Mammary epithelial cell (primary cell): ENCODE measurements around the gene HOXA3.

ENCODE experiments used
- EZH2 ChIP-seq: IDR thresholded peaks from 2 replicates; pipeline ENCODE4 v1.6.1; 2012; ENCODE audit warnings: low read length, inconsistent platforms, borderline replicate concordance
- TF ChIP-seq, protein P1 (sequence below), 2 donors: IDR thresholded peaks in 1 of 2; conservative IDR thresholded peaks in 1 of 2; 2 replicates each; pipeline ENCODE4 v1.5.1; 2011 to 2012; ENCODE audit warnings: inconsistent platforms in 2 of 2, low read length in 2 of 2, mild to moderate bottlenecking in 2 of 2, control low read depth in 1 of 2, low read depth in 1 of 2; ENCODE audit not compliant: insufficient read depth in 1 of 2; ENCODE audit errors: extremely low read depth in 1 of 2

DNA sequence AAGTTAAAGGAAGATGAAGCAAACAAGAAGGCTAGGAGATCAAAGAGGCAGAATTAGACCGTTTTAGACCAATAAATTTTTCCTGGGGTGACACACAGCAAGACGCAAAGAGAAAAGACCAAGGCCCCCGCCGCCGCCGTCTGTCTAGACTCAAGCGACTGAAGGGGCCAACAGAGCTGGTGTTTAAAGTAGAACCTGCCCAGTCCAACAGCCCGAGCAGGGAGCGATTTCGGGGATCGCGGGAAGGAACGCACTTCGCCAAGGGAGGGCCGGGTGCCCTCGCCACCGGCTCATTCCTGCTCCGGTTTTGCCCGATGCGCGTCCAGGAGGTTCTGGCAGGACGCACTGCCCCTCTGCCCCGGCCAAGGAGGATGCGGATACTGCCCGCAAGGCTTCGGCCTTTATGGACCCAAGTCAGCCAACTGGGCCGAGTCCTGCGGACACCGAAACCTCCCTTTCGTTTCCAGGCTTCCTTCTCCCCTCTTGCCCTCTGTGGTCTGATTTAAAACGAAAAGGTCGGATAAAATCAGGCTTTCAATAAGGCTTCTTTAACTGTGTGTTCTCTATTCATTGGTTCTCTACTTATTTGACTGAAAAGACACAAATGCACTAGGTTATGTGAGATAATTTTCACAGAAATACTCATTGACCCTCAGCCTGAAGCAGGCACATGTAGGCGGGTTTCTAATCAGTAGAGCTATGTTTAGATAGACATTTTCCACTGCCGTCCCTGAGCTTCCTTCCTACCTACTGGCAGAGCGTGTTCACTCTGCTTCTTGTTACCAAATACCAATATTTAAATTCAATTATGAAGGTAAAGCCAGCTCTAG, 6.3 kb upstream of the HOXA3 start:
- TF ChIP-seq EZH2: no peak
- TF ChIP-seq, protein P1, sequence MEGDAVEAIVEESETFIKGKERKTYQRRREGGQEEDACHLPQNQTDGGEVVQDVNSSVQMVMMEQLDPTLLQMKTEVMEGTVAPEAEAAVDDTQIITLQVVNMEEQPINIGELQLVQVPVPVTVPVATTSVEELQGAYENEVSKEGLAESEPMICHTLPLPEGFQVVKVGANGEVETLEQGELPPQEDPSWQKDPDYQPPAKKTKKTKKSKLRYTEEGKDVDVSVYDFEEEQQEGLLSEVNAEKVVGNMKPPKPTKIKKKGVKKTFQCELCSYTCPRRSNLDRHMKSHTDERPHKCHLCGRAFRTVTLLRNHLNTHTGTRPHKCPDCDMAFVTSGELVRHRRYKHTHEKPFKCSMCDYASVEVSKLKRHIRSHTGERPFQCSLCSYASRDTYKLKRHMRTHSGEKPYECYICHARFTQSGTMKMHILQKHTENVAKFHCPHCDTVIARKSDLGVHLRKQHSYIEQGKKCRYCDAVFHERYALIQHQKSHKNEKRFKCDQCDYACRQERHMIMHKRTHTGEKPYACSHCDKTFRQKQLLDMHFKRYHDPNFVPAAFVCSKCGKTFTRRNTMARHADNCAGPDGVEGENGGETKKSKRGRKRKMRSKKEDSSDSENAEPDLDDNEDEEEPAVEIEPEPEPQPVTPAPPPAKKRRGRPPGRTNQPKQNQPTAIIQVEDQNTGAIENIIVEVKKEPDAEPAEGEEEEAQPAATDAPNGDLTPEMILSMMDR (conservative IDR thresholded peaks at IDR 0.05 in 1 of 2, IDR thresholded peaks at IDR 0.05 in 1 of 2; ENCODE audit: extremely low read depth in 1 of 2, insufficient read depth in 1 of 2, low read depth in 1 of 2, low read length in 2 of 2): no peak
